Measurements from ENCODE around the gene MPP2.
"Not testable (repeated sequence)": the region's sequence is repeated elsewhere in the genome, so short reads cannot be mapped to it uniquely, and the experiment has no call there.

Gene MPP2

GRCh38 chr17:43940630-43941029 is 33.3 kb upstream of the MPP2 start:
- POLR2A ChIA-PET (ENCODE audit: low non-redundant PET): no interaction called here
- peak; percentile 29 for TF ChIP-seq CTCF (conservative IDR thresholded peaks at IDR 0.05; ENCODE audit: low read depth)
- H3K27ac ChIP-seq: no peak overlapping the region
- DNase-seq (ENCODE audit: low spot score): no peak
- CTCF ChIA-PET: interaction anchor here (0.6 to 0.7 kb wide), 2 partner anchors 26 to 54 kb away, joined by 3 to 5 read pairs; no protein-coding TSS in a partner anchor

GRCh38 chr17:43939886-43940285 is 32.5 kb upstream of the MPP2 start:
- no peak for TF ChIP-seq CTCF (conservative IDR thresholded peaks at IDR 0.05; ENCODE audit: low read depth)
- no peak overlapping the region for H3K27ac ChIP-seq
- POLR2A ChIA-PET (ENCODE audit: low non-redundant PET): no interaction called here
- CTCF ChIA-PET: no interaction called here
- no peak for DNase-seq (ENCODE audit: low spot score)

GRCh38 chr17:43939452-43939851 is 32.1 kb upstream of the MPP2 start:
- CTCF ChIA-PET: interaction anchor here (0.9 kb wide), 1 partner anchor 61 kb away, joined by 3 read pairs; no protein-coding TSS in a partner anchor
- H3K27ac ChIP-seq; DNase-seq (ENCODE audit: low spot score); POLR2A ChIA-PET (ENCODE audit: low non-redundant PET): not testable (repeated sequence)

GRCh38 chr17:43938838-43939182 is 31.5 kb upstream of the MPP2 start:
- no peak for DNase-seq (ENCODE audit: low spot score)
- ChIA-PET CTCF (interaction anchor here (0.9 kb wide), 1 partner anchor 61 kb away, joined by 3 read pairs; no protein-coding TSS in a partner anchor), POLR2A (ENCODE audit: low non-redundant PET) (no interaction called here)
- no peak overlapping the region for H3K27ac ChIP-seq
- no peak for TF ChIP-seq CTCF (conservative IDR thresholded peaks at IDR 0.05; ENCODE audit: low read depth)

GRCh38 chr17:43936434-43936833 is 29.1 kb upstream of the MPP2 start:
- no peak overlapping the region for H3K27ac ChIP-seq
- DNase-seq (ENCODE audit: low spot score): no peak
- CTCF ChIA-PET: interaction anchor here (0.8 kb wide), 1 partner anchor 519 kb away, joined by 3 read pairs; no protein-coding TSS in a partner anchor
- POLR2A ChIA-PET (ENCODE audit: low non-redundant PET): no interaction called here
- TF ChIP-seq CTCF (conservative IDR thresholded peaks at IDR 0.05; ENCODE audit: low read depth): no peak

- DNase-seq (ENCODE audit: low spot score): no peak
- TF ChIP-seq CTCF (conservative IDR thresholded peaks at IDR 0.05; ENCODE audit: low read depth): no peak
- ChIA-PET CTCF (no interaction called here), POLR2A (ENCODE audit: low non-redundant PET) (no interaction called here)
- H3K27ac ChIP-seq: no peak overlapping the region
Observed at GRCh38 chr17:43935926-43936261, 28.6 kb upstream of the MPP2 start.

- TF ChIP-seq CTCF (conservative IDR thresholded peaks at IDR 0.05; ENCODE audit: low read depth): no peak
- ChIA-PET POLR2A (ENCODE audit: low non-redundant PET) (no interaction called here), CTCF (no interaction called here)
- H3K27ac ChIP-seq: no peak overlapping the region
- DNase-seq (ENCODE audit: low spot score): no peak
Observed at GRCh38 chr17:43935204-43935925, 28.0 kb upstream of the MPP2 start.

Data from RWPE1 (cell line).